Spinal cord (tissue), 10 donors: ENCODE results near the gene ANKRD66. TPM values are rescaled to one million over a fixed set of nuclear protein-coding genes. Genes with fewer than 3 reads are reported as not detected.

Experiments used
- DNase-seq, 6 donors: peaks; one replicate each; pipeline versions ENCODE4 v3.0.0 to v3.0.0-alpha.2; 2013 to 2015; ENCODE audit warnings: low spot score in 6 of 6, low read depth in 4 of 6
- H3K27ac ChIP-seq: one replicate; pipeline ENCODE4 v1.5.1; 2013; ENCODE audit warnings: low read depth, low read length, control low read depth
- H3K27me3 ChIP-seq: one replicate; pipeline ENCODE4 v1.6.1; 2013; ENCODE audit warnings: low read length; ENCODE audit not compliant: control insufficient read depth, insufficient read depth
- H3K36me3 ChIP-seq: one replicate; pipeline ENCODE4 v1.6.1; 2013; ENCODE audit warnings: low read length; ENCODE audit not compliant: control insufficient read depth, insufficient read depth
- H3K4me1 ChIP-seq: one replicate; pipeline ENCODE4 v1.6.1; 2013; ENCODE audit warnings: low read length; ENCODE audit not compliant: control insufficient read depth, insufficient read depth
- H3K4me3 ChIP-seq: one replicate; pipeline ENCODE4 v1.5.1; 2013; ENCODE audit warnings: low read depth, low read length, control low read depth
- H3K9me3 ChIP-seq: one replicate; pipeline ENCODE4 v1.6.1; 2013; ENCODE audit warnings: low read length; ENCODE audit not compliant: control insufficient read depth, insufficient read depth
- WGBS: methylation state at CpG from one replicate; pipeline ENCODE4 v1.1.5; 2013; ENCODE audit warnings: missing lambda C conversion rate; ENCODE audit not compliant: insufficient coverage; 5-methylcytosine and 5-hydroxymethylcytosine counted together
- polyA plus RNA-seq, 2 donors: library from polyadenylated mRNA; unstranded; fragments of 120-200 nt; gene quantifications; one replicate each; pipeline ENCODE4 v1.2.1, GENCODE V29; 2013; ENCODE audit not compliant: insufficient read length in 2 of 2
- total RNA-seq, 2 donors: library from RNA; depleted of rRNA in 1 of 2; stranded (reverse); fragments of 120-200 nt in 1 of 2; fragments of >200 nt in 1 of 2; gene quantifications; one replicate each; pipeline versions ENCODE4 v1.2.3 to v1.2.4, GENCODE V29; 2013 to 2014
- donor health status: healthy.

The ANKRD66 gene
- total and polyA plus RNA-seq, 4 donors = 0.69 to 3.5 (median 2.5) TPM

DNA sequence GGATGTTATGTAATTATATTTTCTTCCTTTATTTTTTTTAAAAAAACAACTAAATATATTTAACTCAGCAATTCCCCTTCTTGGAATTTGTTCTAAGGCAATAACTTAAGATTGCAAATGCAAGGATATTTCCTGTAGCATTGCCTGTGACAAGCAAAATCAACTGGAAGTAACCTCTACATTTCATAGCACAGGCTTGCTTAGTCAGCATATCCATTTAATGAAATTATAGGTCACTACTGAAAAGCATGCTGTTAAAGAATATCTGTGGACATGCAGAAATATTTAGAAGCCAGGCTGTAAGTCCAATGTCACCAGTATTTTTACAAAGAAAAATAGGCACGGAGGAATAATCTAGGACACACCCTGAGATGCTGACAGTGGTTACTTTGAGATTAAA, 37.8 kb downstream of the ANKRD66 start:
- Histone ChIP-seq H3K36me3 (no peaks in the 10 kb centered on the region), H3K4me1 (no peaks in the 10 kb centered on the region), H3K9me3 (no peaks in the 10 kb centered on the region), H3K27me3 (no peaks in the 10 kb centered on the region), H3K27ac (no peak overlapping the region), H3K4me3 (no peak overlapping the region)
- peak in 1 of 6 donors; percentile 12 for DNase-seq
- WGBS = no CpG with 5 or more reads among the region's 1 CpG

- no peaks in the 10 kb centered on the region for H3K4me1 ChIP-seq
- H3K4me3 ChIP-seq = no peak overlapping the region
- no peak overlapping the region for H3K27ac ChIP-seq
- no peaks in the 10 kb centered on the region for H3K9me3 ChIP-seq
- H3K36me3 ChIP-seq = no peaks in the 10 kb centered on the region
- no peaks in the 10 kb centered on the region for H3K27me3 ChIP-seq
- 96% methylated on average over 5 of the region's 5 CpGs for WGBS
- DNase-seq = no peak
Measured at GRCh38 chr6:46787871-46788540, 41.3 kb downstream of the ANKRD66 start.

- Histone ChIP-seq H3K4me3 (no peak overlapping the region), H3K4me1 (no peaks in the 10 kb centered on the region), H3K27me3 (no peaks in the 10 kb centered on the region)
Measured at GRCh38 chr6:46788791-46789190, 42.1 kb downstream of the ANKRD66 start.

GRCh38 chr6:46789434-46790354, 43.0 kb downstream of the ANKRD66 start:
- Histone ChIP-seq H3K4me3 (no peak overlapping the region), H3K4me1 (no peaks in the 10 kb centered on the region), H3K27me3 (no peaks in the 10 kb centered on the region), H3K36me3 (no peaks in the 10 kb centered on the region), H3K27ac (no peak overlapping the region), H3K9me3 (no peaks in the 10 kb centered on the region)
- 100% methylated on average over 1 of the region's 4 CpGs for WGBS
- no peak for DNase-seq

More at GRCh38 chr6:46788791-46789190, 42.1 kb downstream of the ANKRD66 start:
- Histone ChIP-seq H3K9me3 (no peaks in the 10 kb centered on the region), H3K36me3 (no peaks in the 10 kb centered on the region), H3K27ac (no peak overlapping the region)
- WGBS = 100% methylated on average over 1 of the region's 3 CpGs
- no peak for DNase-seq

DNA sequence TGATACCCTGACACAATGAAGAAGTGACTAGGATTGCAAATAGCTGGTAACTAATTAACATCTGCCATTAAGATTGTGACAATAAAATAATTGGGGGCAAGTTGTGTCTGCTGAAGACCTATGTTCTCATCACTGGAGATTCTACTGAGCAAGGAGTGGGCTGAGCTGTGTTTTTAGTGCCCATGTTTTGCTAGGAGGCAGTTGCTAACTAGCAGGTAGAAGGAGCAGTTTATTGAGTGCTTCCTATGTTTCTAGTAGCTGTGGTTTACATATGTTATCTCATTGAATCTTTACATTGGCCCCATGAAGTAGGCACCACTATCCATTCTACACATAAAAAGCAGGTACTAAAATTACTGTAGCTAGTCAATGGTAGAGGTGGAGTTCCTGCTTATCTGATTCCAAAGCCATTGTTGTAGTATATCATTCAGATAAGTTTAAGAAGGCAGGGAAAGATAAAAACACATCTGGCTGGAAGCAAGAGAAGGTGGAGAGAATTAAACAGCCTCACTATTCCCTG, 43.7 kb downstream of the ANKRD66 start:
- no peaks in the 10 kb centered on the region for H3K27me3 ChIP-seq
- DNase-seq = no peak
- no peaks in the 10 kb centered on the region for H3K36me3 ChIP-seq
- H3K4me3 ChIP-seq = no peak overlapping the region
- H3K9me3 ChIP-seq = no peaks in the 10 kb centered on the region
- no peaks in the 10 kb centered on the region for H3K4me1 ChIP-seq
- no peak overlapping the region for H3K27ac ChIP-seq

GRCh38 chr6:46792635-46793034, 45.9 kb downstream of the ANKRD66 start:
- WGBS = no CpG with 5 or more reads among the region's 1 CpG
- Histone ChIP-seq H3K36me3 (no peaks in the 10 kb centered on the region), H3K4me1 (no peaks in the 10 kb centered on the region), H3K27ac (no peak overlapping the region), H3K27me3 (no peaks in the 10 kb centered on the region), H3K4me3 (no peak overlapping the region), H3K9me3 (no peaks in the 10 kb centered on the region)
- no peak for DNase-seq

- WGBS = 94% methylated on average over 5 of the region's 8 CpGs
- Histone ChIP-seq H3K4me1 (no peaks in the 10 kb centered on the region), H3K36me3 (no peaks in the 10 kb centered on the region), H3K9me3 (no peaks in the 10 kb centered on the region), H3K27me3 (no peaks in the 10 kb centered on the region), H3K4me3 (no peak within 1 kb of the TSS), H3K27ac (no peak within 1 kb of the TSS)
- DNase-seq = no peak
Measured at GRCh38 chr6:46793138-46793537, 46.4 kb downstream of the ANKRD66 start, which contains the start of gene MEP1A. TSS of gene MEP1A (plus strand) at chr6:46793389. CDS start at chr6:46793399, 10 bp downstream.

- Histone ChIP-seq H3K27ac (no peak overlapping the region), H3K36me3 (no peaks in the 10 kb centered on the region), H3K4me1 (no peaks in the 10 kb centered on the region), H3K27me3 (no peaks in the 10 kb centered on the region), H3K4me3 (no peak overlapping the region), H3K9me3 (no peaks in the 10 kb centered on the region)
- DNase-seq = no peak
- WGBS = no CpG with 5 or more reads among the region's 3 CpGs
Measured at GRCh38 chr6:46794068-46794467, 47.3 kb downstream of the ANKRD66 start.

DNA sequence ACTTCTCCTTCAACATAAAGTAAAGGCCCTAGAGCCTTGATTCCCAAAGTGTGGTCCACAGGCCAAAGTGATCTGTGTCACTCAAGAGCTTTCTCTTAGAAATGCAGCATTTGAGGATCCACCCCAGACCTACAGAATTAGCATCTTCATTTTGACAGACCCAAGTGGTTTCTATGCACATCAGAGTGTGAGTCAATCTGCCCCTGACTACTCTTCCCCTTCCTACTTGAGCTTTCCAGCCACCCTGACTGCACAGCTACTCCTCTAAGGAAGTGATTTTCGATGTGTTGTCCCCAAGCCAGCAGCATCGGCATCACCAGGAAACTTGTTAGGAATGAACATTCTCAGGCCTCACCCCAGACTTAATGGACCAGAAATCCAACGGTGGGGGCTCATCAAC, 49.1 kb downstream of the ANKRD66 start:
- Histone ChIP-seq H3K4me3 (no peak overlapping the region), H3K36me3 (no peaks in the 10 kb centered on the region), H3K27ac (no peak overlapping the region), H3K4me1 (no peaks in the 10 kb centered on the region), H3K9me3 (no peaks in the 10 kb centered on the region), H3K27me3 (no peaks in the 10 kb centered on the region)
- DNase-seq = no peak
- 98% methylated on average over 3 of the region's 3 CpGs for WGBS
